Measurements from ENCODE around the gene DMD. TPM values are rescaled to one million over a fixed set of nuclear protein-coding genes. Genes with fewer than 3 reads are reported as not detected.
"Not testable (repeated sequence)": the region's sequence is repeated elsewhere in the genome, so short reads cannot be mapped to it uniquely, and the experiment has no call there.

The DMD gene
- total RNA-seq, 1 donor from 2014 or later = 5.0 TPM

GRCh38 chrX:32571579-32571978 lies 639.8 kb downstream of the DMD start:
- Mint-ChIP-seq H3K4me3 (no peak overlapping the region), H3K27me3 (no peaks in the 10 kb centered on the region), H3K36me3 (ENCODE audit: low read depth) (no peaks in the 10 kb centered on the region), H3K4me1 (no peaks in the 10 kb centered on the region), H3K27ac (no peak overlapping the region), H3K9me3 (no peaks in the 10 kb centered on the region)
- DNase-seq = no peak
- intact Hi-C loops (cut with micrococcal nuclease) = no loop called here

GRCh38 chrX:32562261-32562660 lies 649.1 kb downstream of the DMD start:
- Mint-ChIP-seq H3K36me3 (ENCODE audit: low read depth) (no peaks in the 10 kb centered on the region), H3K9me3 (peaks cover 4% of the 10 kb centered on the region), H3K27ac (no peak overlapping the region)

GRCh38 chrX:32545101-32545500 lies 666.2 kb downstream of the DMD start:
- H3K27me3 Mint-ChIP-seq = no peaks in the 10 kb centered on the region
- intact Hi-C loops (cut with micrococcal nuclease) = no loop called here
- no peaks in the 10 kb centered on the region for H3K36me3 Mint-ChIP-seq (ENCODE audit: low read depth)
- no peaks in the 10 kb centered on the region for H3K4me1 Mint-ChIP-seq
- H3K4me3 Mint-ChIP-seq = no peak overlapping the region
- no peak overlapping the region for H3K27ac Mint-ChIP-seq
- DNase-seq = no peak
- no peaks in the 10 kb centered on the region for H3K9me3 Mint-ChIP-seq

More at GRCh38 chrX:32562261-32562660, 649.1 kb downstream of the DMD start:
- no peaks in the 10 kb centered on the region for H3K4me1 Mint-ChIP-seq
- no peak for DNase-seq
- H3K4me3 Mint-ChIP-seq = no peak overlapping the region
- intact Hi-C loops (cut with micrococcal nuclease) = no loop called here
- no peaks in the 10 kb centered on the region for H3K27me3 Mint-ChIP-seq

GRCh38 chrX:32538554-32538953 lies 672.8 kb downstream of the DMD start:
- Mint-ChIP-seq H3K36me3 (ENCODE audit: low read depth) (no peaks in the 10 kb centered on the region), H3K27ac (no peak overlapping the region), H3K27me3 (no peaks in the 10 kb centered on the region), H3K4me1 (no peaks in the 10 kb centered on the region), H3K4me3 (no peak overlapping the region), H3K9me3 (no peaks in the 10 kb centered on the region)
- intact Hi-C loops (cut with micrococcal nuclease) = no loop called here
- DNase-seq = no peak

GRCh38 chrX:32533848-32534247 lies 677.5 kb downstream of the DMD start:
- no peak overlapping the region for H3K4me3 Mint-ChIP-seq
- intact Hi-C loops (cut with micrococcal nuclease) = no loop called here
- no peaks in the 10 kb centered on the region for H3K9me3 Mint-ChIP-seq
- DNase-seq = no peak
- H3K36me3 Mint-ChIP-seq (ENCODE audit: low read depth) = no peaks in the 10 kb centered on the region
- H3K27me3 Mint-ChIP-seq = no peaks in the 10 kb centered on the region
- H3K27ac Mint-ChIP-seq = no peak overlapping the region
- H3K4me1 Mint-ChIP-seq = no peaks in the 10 kb centered on the region

GRCh38 chrX:32532262-32532661 lies 679.1 kb downstream of the DMD start:
- H3K9me3 Mint-ChIP-seq = no peaks in the 10 kb centered on the region
- DNase-seq = no peak
- no peaks in the 10 kb centered on the region for H3K36me3 Mint-ChIP-seq (ENCODE audit: low read depth)
- H3K27ac Mint-ChIP-seq = no peak overlapping the region
- H3K4me3 Mint-ChIP-seq = no peak overlapping the region
- no peaks in the 10 kb centered on the region for H3K4me1 Mint-ChIP-seq
- intact Hi-C loops (cut with micrococcal nuclease) = no loop called here
- H3K27me3 Mint-ChIP-seq = no peaks in the 10 kb centered on the region

- Mint-ChIP-seq H3K4me1 (no peaks in the 10 kb centered on the region), H3K36me3 (ENCODE audit: low read depth) (no peaks in the 10 kb centered on the region), H3K27me3 (no peaks in the 10 kb centered on the region), H3K9me3 (no peaks in the 10 kb centered on the region), H3K4me3 (no peak overlapping the region), H3K27ac (no peak overlapping the region)
- intact Hi-C loops (cut with micrococcal nuclease) = no loop called here
- DNase-seq = peak; percentile 63
Observed at GRCh38 chrX:32530802-32531403, 680.4 kb downstream of the DMD start.

- intact Hi-C loops (cut with micrococcal nuclease); H3K4me3 Mint-ChIP-seq; H3K4me1 Mint-ChIP-seq; H3K27me3 Mint-ChIP-seq; DNase-seq; H3K9me3 Mint-ChIP-seq; H3K36me3 Mint-ChIP-seq (ENCODE audit: low read depth); H3K27ac Mint-ChIP-seq: not testable (repeated sequence)
Observed at GRCh38 chrX:32528451-32528850, 682.9 kb downstream of the DMD start.

GRCh38 chrX:32525234-32525633 lies 686.1 kb downstream of the DMD start:
- Mint-ChIP-seq H3K36me3 (ENCODE audit: low read depth) (no peaks in the 10 kb centered on the region), H3K9me3 (no peaks in the 10 kb centered on the region), H3K4me3 (no peak overlapping the region), H3K27ac (no peak overlapping the region), H3K27me3 (no peaks in the 10 kb centered on the region), H3K4me1 (no peaks in the 10 kb centered on the region)
- intact Hi-C loops (cut with micrococcal nuclease) = no loop called here
- DNase-seq = no peak

GRCh38 chrX:32524385-32524784 lies 687.0 kb downstream of the DMD start:
- no peaks in the 10 kb centered on the region for H3K27me3 Mint-ChIP-seq
- H3K9me3 Mint-ChIP-seq = no peaks in the 10 kb centered on the region
- H3K36me3 Mint-ChIP-seq (ENCODE audit: low read depth) = no peaks in the 10 kb centered on the region
- H3K4me3 Mint-ChIP-seq = no peak overlapping the region
- no peak for DNase-seq
- intact Hi-C loops (cut with micrococcal nuclease) = no loop called here
- no peak overlapping the region for H3K27ac Mint-ChIP-seq
- no peaks in the 10 kb centered on the region for H3K4me1 Mint-ChIP-seq

- no peaks in the 10 kb centered on the region for H3K9me3 Mint-ChIP-seq
- H3K4me3 Mint-ChIP-seq = no peak overlapping the region
- H3K36me3 Mint-ChIP-seq (ENCODE audit: low read depth) = no peaks in the 10 kb centered on the region
- H3K4me1 Mint-ChIP-seq = no peaks in the 10 kb centered on the region
- intact Hi-C loops (cut with micrococcal nuclease) = no loop called here
- no peak overlapping the region for H3K27ac Mint-ChIP-seq
- DNase-seq = no peak
- no peaks in the 10 kb centered on the region for H3K27me3 Mint-ChIP-seq
Observed at GRCh38 chrX:32520789-32521188, 690.6 kb downstream of the DMD start.

- Mint-ChIP-seq H3K36me3 (ENCODE audit: low read depth) (no peaks in the 10 kb centered on the region), H3K4me1 (no peaks in the 10 kb centered on the region), H3K9me3 (no peaks in the 10 kb centered on the region), H3K27ac (no peak overlapping the region), H3K4me3 (no peak overlapping the region), H3K27me3 (no peaks in the 10 kb centered on the region)
- no peak for DNase-seq
- intact Hi-C loops (cut with micrococcal nuclease) = no loop called here
Observed at GRCh38 chrX:32514986-32515385, 696.4 kb downstream of the DMD start.

GRCh38 chrX:32501606-32502005 lies 709.7 kb downstream of the DMD start:
- Mint-ChIP-seq H3K27ac (no peak overlapping the region), H3K4me3 (no peak overlapping the region), H3K4me1 (no peaks in the 10 kb centered on the region), H3K36me3 (ENCODE audit: low read depth) (no peaks in the 10 kb centered on the region), H3K27me3 (no peaks in the 10 kb centered on the region), H3K9me3 (no peaks in the 10 kb centered on the region)
- intact Hi-C loops (cut with micrococcal nuclease) = no loop called here
- no peak for DNase-seq

- DNase-seq = no peak
- intact Hi-C loops (cut with micrococcal nuclease) = no loop called here
- Mint-ChIP-seq H3K4me3 (no peak overlapping the region), H3K4me1 (no peaks in the 10 kb centered on the region), H3K27ac (no peak overlapping the region), H3K36me3 (ENCODE audit: low read depth) (no peaks in the 10 kb centered on the region), H3K27me3 (no peaks in the 10 kb centered on the region), H3K9me3 (no peaks in the 10 kb centered on the region)
Observed at GRCh38 chrX:32496671-32497070, 714.7 kb downstream of the DMD start.

GRCh38 chrX:32495855-32496254 lies 715.5 kb downstream of the DMD start:
- no peaks in the 10 kb centered on the region for H3K4me1 Mint-ChIP-seq
- no peak overlapping the region for H3K4me3 Mint-ChIP-seq
- intact Hi-C loops (cut with micrococcal nuclease) = no loop called here
- H3K27me3 Mint-ChIP-seq = no peaks in the 10 kb centered on the region
- no peaks in the 10 kb centered on the region for H3K36me3 Mint-ChIP-seq (ENCODE audit: low read depth)
- no peaks in the 10 kb centered on the region for H3K9me3 Mint-ChIP-seq
- H3K27ac Mint-ChIP-seq = no peak overlapping the region
- DNase-seq = no peak
